Measurements from ENCODE around the gene BNIP2.
"Not testable (repeated sequence)": the region's sequence is repeated elsewhere in the genome, so short reads cannot be mapped to it uniquely, and the experiment has no call there.

Gene BNIP2

GRCh38 chr15:59688423-59688781 is 718 bp downstream of the BNIP2 start:
- DNase-seq (ENCODE audit: low spot score) = peak; percentile 36

GRCh38 chr15:59687836-59688235 is 1.3 kb downstream of the BNIP2 start:
- peak; percentile 9 for DNase-seq (ENCODE audit: low spot score)

DNA sequence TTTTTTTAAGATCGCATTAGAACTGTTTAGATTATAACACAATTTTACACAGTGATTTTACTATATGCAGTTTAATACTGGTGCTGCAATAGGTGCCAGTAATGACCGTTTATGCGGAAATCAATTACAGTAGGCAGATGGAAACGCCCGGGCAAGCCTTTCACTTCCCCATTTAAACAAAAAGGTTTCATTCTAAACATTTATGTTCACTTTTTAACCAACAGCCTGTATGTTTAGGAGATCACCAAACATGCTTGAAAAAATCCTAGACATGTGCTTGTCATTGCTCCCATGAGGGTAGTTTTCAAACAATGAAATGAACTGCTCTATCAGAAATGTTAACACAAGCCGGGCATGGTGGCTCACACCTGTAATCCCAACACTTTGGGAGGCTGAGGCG is 2.7 kb downstream of the BNIP2 start:
- DNase-seq (ENCODE audit: low spot score) = no peak

- peak; percentile 12 for DNase-seq (ENCODE audit: low spot score)
Measured at GRCh38 chr15:59685737-59686297, 3.3 kb downstream of the BNIP2 start.

DNA sequence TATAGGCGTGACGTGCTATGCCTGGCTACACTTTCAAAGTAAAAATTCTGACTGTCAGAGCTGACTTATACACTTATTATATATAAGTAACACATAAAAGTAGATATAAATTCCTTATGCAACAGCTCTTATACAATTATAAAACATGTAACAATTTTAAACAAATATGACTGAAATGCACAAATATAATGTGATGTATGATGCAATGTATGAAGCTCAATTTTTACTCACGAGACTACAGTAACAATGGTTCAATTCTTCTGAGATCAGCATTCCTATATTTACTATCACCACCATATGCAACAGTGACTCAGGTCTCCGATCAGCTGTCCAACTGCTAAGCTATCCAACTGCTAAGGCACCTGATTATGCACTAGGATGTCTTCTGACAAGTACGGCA is 8.2 kb downstream of the BNIP2 start:
- no peak for DNase-seq (ENCODE audit: low spot score)

DNA sequence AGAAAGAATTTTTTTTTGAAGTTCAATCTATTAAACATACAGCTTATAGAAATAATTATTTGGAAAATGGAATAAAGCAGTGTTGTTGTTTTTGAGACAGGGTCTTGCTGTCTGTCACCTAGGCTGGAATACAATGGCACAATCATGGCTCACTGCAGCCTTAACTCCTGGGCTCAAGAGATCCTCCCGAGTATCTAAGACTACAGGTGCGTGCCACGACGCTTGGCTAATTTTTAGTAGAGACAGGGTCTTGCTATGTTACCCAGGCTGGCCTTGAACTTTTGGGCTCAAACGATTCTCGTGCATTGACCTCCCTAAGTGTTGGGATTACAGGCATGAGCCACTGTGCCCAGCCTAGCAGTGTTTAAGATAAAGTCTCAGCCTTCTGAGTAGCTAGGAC is 8.8 kb downstream of the BNIP2 start:
- DNase-seq (ENCODE audit: low spot score) = no peak

- DNase-seq (ENCODE audit: low spot score) = no peak
Measured at GRCh38 chr15:59678620-59679019, 10.5 kb downstream of the BNIP2 start.

- DNase-seq (ENCODE audit: low spot score) = no peak
Measured at GRCh38 chr15:59678172-59678571, 10.9 kb downstream of the BNIP2 start.

DNA sequence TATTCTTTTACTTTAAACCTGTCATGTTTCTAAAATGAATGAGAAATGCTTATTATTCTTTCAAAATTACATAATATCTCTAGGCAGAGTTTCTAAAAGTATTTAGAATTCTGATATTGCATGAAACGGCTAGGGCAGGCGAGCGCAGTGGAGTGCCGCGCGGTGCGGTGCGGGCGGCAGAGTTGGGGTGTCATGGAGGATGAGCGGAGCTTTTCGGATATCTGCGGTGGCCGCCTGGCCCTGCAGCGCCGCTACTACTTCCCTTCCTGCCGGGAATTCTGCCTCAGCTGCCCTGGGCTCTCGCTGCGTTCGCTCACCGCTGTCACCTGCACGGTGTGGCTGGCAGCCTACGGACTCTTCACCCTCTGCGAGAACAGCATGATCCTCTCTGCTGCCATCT is 12.6 kb downstream of the BNIP2 start:
- DNase-seq (ENCODE audit: low spot score) = no peak

DNA sequence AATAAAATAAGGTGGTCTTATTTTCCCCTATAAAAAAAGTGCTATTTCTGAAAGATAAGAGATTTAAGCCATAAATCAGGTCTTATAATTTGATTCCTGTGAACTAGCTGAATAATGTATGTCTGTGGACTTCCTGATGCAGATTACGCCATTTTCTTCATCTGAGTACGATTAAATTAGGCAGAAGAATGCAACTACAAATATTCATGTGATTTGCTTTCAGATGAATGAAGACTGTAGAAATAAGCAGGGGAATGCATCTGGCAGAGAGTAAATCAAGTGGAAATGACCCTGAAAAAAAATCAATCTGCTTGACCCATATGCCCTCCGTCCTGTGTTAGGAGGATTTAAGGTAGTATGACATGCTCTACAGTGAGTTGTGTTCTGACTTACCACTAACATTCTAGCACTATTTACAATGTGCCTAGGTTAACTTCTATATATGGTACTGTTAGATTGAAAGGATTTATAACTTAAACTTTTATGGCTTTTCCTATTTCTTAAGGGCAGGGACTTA is 14.7 kb downstream of the BNIP2 start:
- no peak for DNase-seq (ENCODE audit: low spot score)

- DNase-seq (ENCODE audit: low spot score) = no peak
Measured at GRCh38 chr15:59668556-59668955, 20.6 kb downstream of the BNIP2 start.

- peak; percentile 21 for DNase-seq (ENCODE audit: low spot score)
Measured at GRCh38 chr15:59662260-59662659, 26.9 kb downstream of the BNIP2 start.

GRCh38 chr15:59659366-59659765 is 29.8 kb downstream of the BNIP2 start:
- no peak for DNase-seq (ENCODE audit: low spot score)

- DNase-seq (ENCODE audit: low spot score) = no peak
Measured at GRCh38 chr15:59657635-59658125, 31.4 kb downstream of the BNIP2 start.

GRCh38 chr15:59656897-59657634 is 32.1 kb downstream of the BNIP2 start, which contains the start of gene GTF2A2:
TSS of gene GTF2A2 (minus strand) at chr15:59657515. CDS start at chr15:59652277, 5,238 bp downstream.
- DNase-seq (ENCODE audit: low spot score) = peak; percentile 96

DNA sequence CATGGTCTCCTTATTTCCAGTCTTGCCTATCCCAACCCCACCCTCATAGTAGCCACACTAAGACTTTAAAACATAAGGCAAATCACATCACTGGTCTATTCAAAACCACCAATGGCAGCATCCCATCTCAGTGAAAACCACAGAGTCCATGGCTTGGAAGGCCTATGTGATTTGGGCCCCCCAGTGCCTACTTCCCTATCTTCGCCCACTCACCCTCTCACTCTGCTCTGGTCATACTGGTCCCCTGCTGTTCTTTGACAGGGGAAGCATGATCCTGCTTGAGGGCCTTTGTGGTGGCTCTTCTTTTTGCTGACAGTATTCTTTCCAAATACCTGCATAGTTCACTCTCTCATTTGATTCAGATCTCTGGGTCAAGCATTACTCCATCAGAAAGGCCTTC is 35.1 kb downstream of the BNIP2 start:
- DNase-seq (ENCODE audit: low spot score) = no peak

DNA sequence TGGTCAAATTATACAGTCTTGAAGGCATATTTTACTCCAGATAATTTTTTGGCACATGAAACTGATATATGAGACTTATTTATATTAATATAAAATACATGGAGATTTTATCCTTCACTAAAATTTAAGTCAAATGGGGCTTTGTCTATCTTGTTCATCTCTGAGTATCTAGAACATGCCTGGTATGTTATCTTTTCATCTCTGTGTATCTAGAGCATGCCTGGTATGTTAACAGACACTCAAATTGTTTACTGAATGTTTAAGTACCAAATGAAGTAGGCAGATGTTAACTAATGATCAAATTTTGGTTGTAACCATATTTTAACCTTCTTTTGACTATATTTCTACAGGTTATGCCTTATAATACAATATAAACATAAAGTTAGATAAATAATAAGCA is 39.5 kb downstream of the BNIP2 start:
- DNase-seq (ENCODE audit: low spot score) = no peak

GRCh38 chr15:59647085-59647484 is 42.0 kb downstream of the BNIP2 start:
- no peak for DNase-seq (ENCODE audit: low spot score)

GRCh38 chr15:59646277-59646676 is 42.8 kb downstream of the BNIP2 start:
- no peak for DNase-seq (ENCODE audit: low spot score)

DNA sequence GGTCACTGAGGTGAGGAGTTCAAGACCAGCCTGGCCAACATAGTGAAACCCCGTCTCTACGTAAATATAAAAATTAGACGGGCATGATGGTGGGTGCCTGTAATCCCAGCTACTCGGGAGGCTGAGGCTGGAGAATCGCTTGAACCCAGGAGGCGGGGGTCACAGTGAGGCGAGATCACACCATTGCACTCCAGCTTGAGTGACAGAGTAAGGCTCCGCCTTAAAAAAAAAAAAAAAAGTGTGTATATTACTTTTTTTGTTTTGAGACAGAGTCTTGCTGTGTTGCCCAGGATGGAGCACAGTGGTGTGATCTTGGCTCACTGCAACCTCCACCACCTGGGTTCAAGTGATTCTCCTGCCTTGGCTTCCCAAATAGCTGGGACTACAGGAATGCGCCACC is 43.3 kb downstream of the BNIP2 start:
- DNase-seq (ENCODE audit: low spot score) = not testable (repeated sequence)

DNA sequence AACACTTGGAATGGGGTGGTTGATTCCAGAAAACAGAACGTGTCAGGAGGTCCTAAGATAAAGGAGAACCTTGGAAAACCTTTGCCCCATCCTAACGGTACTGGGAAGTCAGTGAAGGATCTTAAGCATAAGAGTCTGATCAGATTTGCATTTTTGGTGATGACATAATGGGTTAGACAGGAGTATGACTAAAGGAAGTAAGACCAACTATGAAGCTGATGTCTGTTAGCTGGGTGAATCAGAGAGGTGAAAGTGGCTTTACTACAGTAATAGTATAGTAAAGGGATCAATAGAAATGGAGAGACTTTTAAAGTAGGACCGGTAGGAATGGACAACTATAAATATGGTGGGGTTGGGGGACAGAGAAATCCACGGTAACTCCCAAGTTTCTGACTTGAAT is 44.4 kb downstream of the BNIP2 start:
- DNase-seq (ENCODE audit: low spot score) = no peak

GRCh38 chr15:59642351-59642750 is 46.8 kb downstream of the BNIP2 start:
- no peak for DNase-seq (ENCODE audit: low spot score)

GRCh38 chr15:59637507-59637906 is 51.6 kb downstream of the BNIP2 start:
- DNase-seq (ENCODE audit: low spot score) = not testable (repeated sequence)

DNA sequence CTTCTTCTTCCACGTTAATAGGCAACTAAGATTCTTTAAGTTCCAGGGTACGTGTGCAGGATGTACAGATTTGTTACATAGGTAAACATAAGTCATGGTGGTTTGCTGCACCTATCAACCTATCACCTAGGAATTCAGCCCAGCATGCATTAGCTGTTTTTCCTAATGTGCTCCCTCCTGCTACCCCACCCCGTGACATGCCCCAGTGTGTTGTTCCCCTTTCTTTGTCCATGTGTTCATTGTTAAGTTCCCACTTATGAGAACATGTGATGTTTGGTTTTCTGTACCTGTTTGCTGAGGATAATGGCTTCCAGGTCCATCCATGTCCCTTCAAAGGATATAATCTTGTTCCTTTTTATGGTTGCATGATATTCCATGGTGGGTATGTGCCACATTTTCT is 52.9 kb downstream of the BNIP2 start:
- DNase-seq (ENCODE audit: low spot score) = no peak
